B cell (primary cell): ENCODE measurements around the gene MBNL2. TPM values are rescaled to one million over a fixed set of nuclear protein-coding genes. Genes with fewer than 3 reads are reported as not detected.

Source experiments
- ATAC-seq: fragments of 200-7000 bp; cut with Tn5 transposase; one replicate; pipeline ENCODE4 v1.10.0; 2021; ENCODE audit warnings: low read depth, mild to moderate bottlenecking, moderate number of reproducible peaks, moderate library complexity
- CTCF ChIA-PET: fragments of 350-600 bp; sonication (Branson Sonifier 250); formaldehyde crosslinking; loops from one replicate; lab custom pipeline; 2021; ENCODE audit warnings: antibody characterized with exemption, inconsistent platforms; lab: Charles Lee
- POLR2A ChIA-PET: fragments of 350-600 bp; sonication (Branson Sonifier 250); formaldehyde crosslinking; loops from one replicate; lab custom pipeline; 2021; ENCODE audit warnings: antibody characterized with exemption; lab: Charles Lee
- DNase-seq: peaks from one replicate; pipeline ENCODE4 v3.0.0; 2013
- H2AFZ ChIP-seq: 2 replicates; pipeline ENCODE4 v1.6.1; 2012; ENCODE audit warnings: mild to moderate bottlenecking, low read depth, low read length; ENCODE audit not compliant: insufficient read depth, poor library complexity, severe bottlenecking
- H3K27ac ChIP-seq, 2 donors: 1 replicate in 1 of 2; 2 replicates in 1 of 2; pipeline ENCODE4 v1.5.1; 2012 to 2013; ENCODE audit warnings: low read length in 2 of 2, mild to moderate bottlenecking in 2 of 2, moderate library complexity in 1 of 2
- H3K27me3 ChIP-seq, 4 experiments: fragments of 200-600 bp in 1 of 4; sonication (generic) in 1 of 4; replicated peaks in 1 of 4; 1 replicate in 2 of 4; 2 replicates in 2 of 4; pipeline versions ENCODE4 v1.6.1 to v1.7.0; 2013 to 2016; ENCODE audit warnings: low read length in 3 of 4, mild to moderate bottlenecking in 2 of 4, mixed read lengths in 1 of 4, moderate library complexity in 1 of 4; ENCODE audit not compliant: insufficient read depth in 4 of 4, control insufficient read depth in 3 of 4; ENCODE audit errors: control extremely low read depth in 1 of 4
- H3K36me3 ChIP-seq, 2 experiments: replicated peaks in 1 of 2; 1 replicate in 1 of 2; 2 replicates in 1 of 2; pipeline versions ENCODE4 v1.6.1 to v1.7.1; 2013; ENCODE audit warnings: low read length in 1 of 2; ENCODE audit not compliant: insufficient read depth in 2 of 2, control insufficient read depth in 1 of 2; ENCODE audit errors: control extremely low read depth in 1 of 2, extremely low read depth in 1 of 2
- H3K4me1 ChIP-seq, 2 donors: fragments of 200-600 bp in 1 of 2; sonication (generic) in 1 of 2; 1 replicate in 1 of 2; 2 replicates in 1 of 2; pipeline versions ENCODE4 v1.5.1 to v1.6.1; 2013 to 2017; ENCODE audit warnings: low read length in 2 of 2; ENCODE audit not compliant: control insufficient read depth in 2 of 2, insufficient read depth in 2 of 2
- H3K4me2 ChIP-seq: replicated peaks from 2 replicates; pipeline ENCODE3; 2012; ENCODE audit warnings: mild to moderate bottlenecking, low read depth, low read length; ENCODE audit not compliant: poor library complexity, severe bottlenecking
- H3K4me3 ChIP-seq, 5 experiments: fragments of 200-600 bp in 1 of 5; sonication (generic) in 1 of 5; 1 replicate in 3 of 5; 2 replicates in 2 of 5; pipeline versions ENCODE4 v1.5.1 to v1.7.0; 2011 to 2016; ENCODE audit warnings: low read length in 4 of 5, mild to moderate bottlenecking in 4 of 5, low read depth in 2 of 5, control low read depth in 1 of 5, moderate library complexity in 1 of 5; ENCODE audit not compliant: insufficient read depth in 1 of 5; ENCODE audit errors: control extremely low read depth in 1 of 5, extremely low read depth in 1 of 5
- H3K79me2 ChIP-seq: fragments of 200-600 bp; sonication (generic); one replicate; pipeline ENCODE4 v1.6.0; 2016; ENCODE audit warnings: low read length; ENCODE audit not compliant: control insufficient read depth, insufficient read depth
- H3K9ac ChIP-seq: fragments of 200-600 bp; sonication (generic); 2 replicates; pipeline ENCODE4 v1.6.1; 2017; ENCODE audit warnings: mild to moderate bottlenecking, low read length, moderate library complexity
- H3K9me3 ChIP-seq, 3 donors: one replicate each; pipeline versions ENCODE4 v1.6.1 to v1.7.1; 2013; ENCODE audit warnings: low read length in 2 of 3; ENCODE audit not compliant: control insufficient read depth in 2 of 3, insufficient read depth in 1 of 3; ENCODE audit errors: control extremely low read depth in 1 of 3
- H4K20me1 ChIP-seq: 2 replicates; pipeline ENCODE4 v1.6.0; 2012; ENCODE audit warnings: mild to moderate bottlenecking, low read length; ENCODE audit not compliant: insufficient read depth, control insufficient read depth, poor library complexity, severe bottlenecking
- H3K27ac Mint-ChIP-seq: one replicate; pipeline ENCODE4 v1.8.0; 2021; ENCODE audit warnings: mixed read lengths
- H3K27me3 Mint-ChIP-seq: one replicate; pipeline ENCODE4 v1.8.0; 2021; ENCODE audit warnings: mixed read lengths
- H3K4me1 Mint-ChIP-seq: one replicate; pipeline ENCODE4 v1.8.0; 2021; ENCODE audit warnings: mixed read lengths
- H3K4me3 Mint-ChIP-seq: one replicate; pipeline ENCODE4 v1.8.0; 2021; ENCODE audit warnings: mixed read lengths
- H3K9me3 Mint-ChIP-seq: one replicate; pipeline ENCODE4 v1.8.0; 2022; ENCODE audit warnings: mixed read lengths; ENCODE audit not compliant: insufficient read depth
- CTCF ChIP-seq: fragments of 200-600 bp; IDR thresholded peaks from one replicate; pipeline ENCODE4 v1.8.0; 2022; ENCODE audit warnings: antibody characterized with exemption, mild to moderate bottlenecking
- EZH2 ChIP-seq: IDR thresholded peaks from 2 replicates; pipeline ENCODE4 v1.6.1; 2012; ENCODE audit warnings: borderline replicate concordance, low read depth, mild to moderate bottlenecking, moderate library complexity, low read length; ENCODE audit not compliant: insufficient read depth, poor library complexity, severe bottlenecking
- WGBS: methylation state at CpG from one replicate; pipeline ENCODE4 v1.1.5; 2013; ENCODE audit warnings: missing lambda C conversion rate; ENCODE audit not compliant: insufficient coverage; 5-methylcytosine and 5-hydroxymethylcytosine counted together
- intact Hi-C: fragments of 100-400 bp; cut with micrococcal nuclease; formaldehyde crosslinking; loops from one replicate; pipeline ENCODE4 v1.10.0; 2022
- polyA plus RNA-seq: library from polyadenylated mRNA; depleted of rRNA; stranded (reverse); fragments of >200 nt; gene quantifications from 2 replicates; pipeline ENCODE4 v1.2.3, GENCODE V29; 2012
- total RNA-seq, 2 donors: library from RNA; stranded (reverse); fragments of 120-200 nt in 1 of 2; gene quantifications; 1 replicate in 1 of 2; 2 replicates in 1 of 2; pipeline versions ENCODE4 v1.2.3 to v1.2.4, GENCODE V29; 2013 to 2022

MBNL2 gene
- total and polyA plus RNA-seq, 2 donors (not counting 1 experiment from before 2014, with no cell fraction given), result 6.9 to 50.1 TPM

- Histone ChIP-seq H2AFZ (no peak overlapping the region), H3K36me3 (no peaks in the 10 kb centered on the region), H3K4me1 (no peaks in the 10 kb centered on the region), H3K9me3 (no peaks in the 10 kb centered on the region), H3K4me2 (no peak overlapping the region), H4K20me1 (peaks cover 79% of the 10 kb centered on the region), H3K79me2 (peaks cover 71% of the 10 kb centered on the region), H3K27ac (no peak overlapping the region), H3K4me3 (no peak overlapping the region), H3K27me3 (no peaks in the 10 kb centered on the region), H3K9ac (no peak overlapping the region)
- DNase-seq (no peak), ATAC-seq (no peak)
- POLR2A ChIA-PET, result no interaction called here
- TF ChIP-seq CTCF (no peak), EZH2 (no peak)
- Mint-ChIP-seq H3K27ac (no peak overlapping the region), H3K27me3 (no peaks in the 10 kb centered on the region), H3K4me1 (peaks cover 49% of the 10 kb centered on the region), H3K9me3 (no peaks in the 10 kb centered on the region), H3K4me3 (no peak overlapping the region)
- intact Hi-C loops, result no loop called here
- 80% methylated on average over 2 of the region's 7 CpGs for WGBS
- CTCF ChIA-PET, result no interaction called here
Observed at GRCh38 chr13:97246596-97247158, 24.5 kb downstream of the MBNL2 start.

- H3K4me2 ChIP-seq, result no peak overlapping the region
Observed at GRCh38 chr13:97248243-97248642, 26.1 kb downstream of the MBNL2 start.

More at GRCh38 chr13:97248243-97248642, 26.1 kb downstream of the MBNL2 start:
- TF ChIP-seq EZH2, result no peak
- TF ChIP-seq CTCF, result no peak
- no peak overlapping the region for H3K4me3 Mint-ChIP-seq
- ATAC-seq (no peak), DNase-seq (no peak)
- Histone ChIP-seq H3K9ac (no peak overlapping the region), H3K4me1 (no peaks in the 10 kb centered on the region), H3K4me3 (no peak overlapping the region), H3K27ac (no peak overlapping the region), H3K9me3 (no peaks in the 10 kb centered on the region), H3K36me3 (no peaks in the 10 kb centered on the region), H4K20me1 (peaks cover 71% of the 10 kb centered on the region), H2AFZ (no peak overlapping the region), H3K27me3 (no peaks in the 10 kb centered on the region), H3K79me2 (peaks cover 62% of the 10 kb centered on the region)
- intact Hi-C loops, result no loop called here
- CTCF ChIA-PET, result no interaction called here
- H3K27ac Mint-ChIP-seq, result no peak overlapping the region
- H3K9me3 Mint-ChIP-seq, result no peaks in the 10 kb centered on the region
- whole genome bisulfite sequencing, result 100% methylated on average over 4 of the region's 6 CpGs
- POLR2A ChIA-PET, result no interaction called here
- H3K4me1 Mint-ChIP-seq, result peaks cover 38% of the 10 kb centered on the region
- H3K27me3 Mint-ChIP-seq, result no peaks in the 10 kb centered on the region
